ENCODE measurements around the gene SLCO1C1. TPM values are rescaled to one million over a fixed set of nuclear protein-coding genes. Genes with fewer than 3 reads are reported as not detected.

The SLCO1C1 gene
- total RNA-seq, 1 donor from 2014 or later: not detected

- H3K4me2 ChIP-seq: no peak overlapping the region
- H3F3A ChIP-seq (ENCODE audit: low read depth): no peaks in the 10 kb centered on the region
- H3K9ac ChIP-seq: no peak overlapping the region
- Mint-ChIP-seq H3K9me3 (no peaks in the 10 kb centered on the region), H3K36me3 (no peaks in the 10 kb centered on the region), H3K4me3 (no peak overlapping the region), H3K27ac (no peak overlapping the region), H3K4me1 (no peaks in the 10 kb centered on the region), H3K27me3 (ENCODE audit: insufficient read depth, low read depth) (no peaks in the 10 kb centered on the region)
- H3K27me3 ChIP-seq: no peaks in the 10 kb centered on the region
- H2AFZ ChIP-seq (replicated peaks): no peak overlapping the region
- H3K4me1 ChIP-seq: no peaks in the 10 kb centered on the region
- DNase-seq (ENCODE audit: low spot score): peak; percentile 20
- no peak overlapping the region for H3K27ac ChIP-seq
- no peaks in the 10 kb centered on the region for H4K20me1 ChIP-seq (ENCODE audit: low read depth)
- TF ChIP-seq EZH2 (IDR thresholded peaks at IDR 0.05) (no peak), CTCF (IDR thresholded peaks at IDR 0.05) (peak; percentile 36), EZH2phosphoT487 (IDR thresholded peaks at IDR 0.05) (no peak)
- H3K4me3 ChIP-seq: no peak overlapping the region
- no peaks in the 10 kb centered on the region for H3K36me3 ChIP-seq
- H3K79me2 ChIP-seq (ENCODE audit: low read depth): no peaks in the 10 kb centered on the region
- no peaks in the 10 kb centered on the region for H3K9me3 ChIP-seq (ENCODE audit: low read depth)
Observed at GRCh38 chr12:20716037-20716436, 20.9 kb downstream of the SLCO1C1 start.

GRCh38 chr12:20716985-20717384, 21.9 kb downstream of the SLCO1C1 start:
- H3K4me1 Mint-ChIP-seq: no peaks in the 10 kb centered on the region
- no peaks in the 10 kb centered on the region for H3K4me1 ChIP-seq
- no peaks in the 10 kb centered on the region for H3K9me3 ChIP-seq (ENCODE audit: low read depth)
- DNase-seq (ENCODE audit: low spot score): no peak
- no peak overlapping the region for H3K9ac ChIP-seq
- H3K36me3 ChIP-seq: no peaks in the 10 kb centered on the region
- H4K20me1 ChIP-seq (ENCODE audit: low read depth): no peaks in the 10 kb centered on the region
- no peak overlapping the region for H3K27ac ChIP-seq
- no peak overlapping the region for H3K4me3 Mint-ChIP-seq
- H3F3A ChIP-seq (ENCODE audit: low read depth): no peaks in the 10 kb centered on the region
- no peak overlapping the region for H3K4me3 ChIP-seq
- no peaks in the 10 kb centered on the region for H3K36me3 Mint-ChIP-seq
- TF ChIP-seq CTCF (IDR thresholded peaks at IDR 0.05) (no peak), EZH2 (IDR thresholded peaks at IDR 0.05) (no peak), EZH2phosphoT487 (IDR thresholded peaks at IDR 0.05) (no peak)
- no peak overlapping the region for H2AFZ ChIP-seq (replicated peaks)
- no peaks in the 10 kb centered on the region for H3K79me2 ChIP-seq (ENCODE audit: low read depth)
- no peak overlapping the region for H3K4me2 ChIP-seq
- no peaks in the 10 kb centered on the region for H3K27me3 Mint-ChIP-seq (ENCODE audit: insufficient read depth, low read depth)
- H3K27ac Mint-ChIP-seq: no peak overlapping the region
- H3K27me3 ChIP-seq: no peaks in the 10 kb centered on the region
- H3K9me3 Mint-ChIP-seq: no peaks in the 10 kb centered on the region

GRCh38 chr12:20718294-20718693, 23.2 kb downstream of the SLCO1C1 start:
- Histone ChIP-seq H3F3A (ENCODE audit: low read depth) (no peaks in the 10 kb centered on the region), H3K36me3 (no peaks in the 10 kb centered on the region), H3K27ac (no peak overlapping the region), H3K27me3 (no peaks in the 10 kb centered on the region), H3K9ac (no peak overlapping the region), H2AFZ (replicated peaks) (no peak overlapping the region), H3K4me3 (no peak overlapping the region), H3K9me3 (ENCODE audit: low read depth) (no peaks in the 10 kb centered on the region), H3K4me2 (no peak overlapping the region), H3K4me1 (no peaks in the 10 kb centered on the region), H4K20me1 (ENCODE audit: low read depth) (no peaks in the 10 kb centered on the region), H3K79me2 (ENCODE audit: low read depth) (no peaks in the 10 kb centered on the region)
- Mint-ChIP-seq H3K4me1 (no peaks in the 10 kb centered on the region), H3K27me3 (ENCODE audit: insufficient read depth, low read depth) (no peaks in the 10 kb centered on the region), H3K4me3 (no peak overlapping the region), H3K9me3 (no peaks in the 10 kb centered on the region), H3K27ac (no peak overlapping the region), H3K36me3 (no peaks in the 10 kb centered on the region)
- no peak for DNase-seq (ENCODE audit: low spot score)
- no peak for TF ChIP-seq EZH2 (IDR thresholded peaks at IDR 0.05)
- TF ChIP-seq CTCF (IDR thresholded peaks at IDR 0.05): no peak
- TF ChIP-seq EZH2phosphoT487 (IDR thresholded peaks at IDR 0.05): no peak
